WTC11 (cell line): Measurements from ENCODE around the gene APLN. TPM values are rescaled to one million over a fixed set of nuclear protein-coding genes. Genes with fewer than 3 reads are reported as not detected.

Experiments
- ATAC-seq: fragments of 200-7000 bp; cut with Tn5 transposase; 2 replicates; pipeline ENCODE4 v1.10.0; 2021; ENCODE audit warnings: mild to moderate bottlenecking, moderate library complexity
- CTCF ChIA-PET: fragments of 300-600 bp; sonication (Branson Sonifier 250); formaldehyde crosslinking; loops from one replicate; lab custom pipeline; 2021; ENCODE audit warnings: antibody characterized with exemption; lab: Charles Lee
- POLR2A ChIA-PET: fragments of 350-600 bp; sonication (Branson Sonifier 250); formaldehyde crosslinking; loops from one replicate; lab custom pipeline; 2021; ENCODE audit warnings: antibody characterized with exemption; lab: Charles Lee
- DNase-seq: peaks from one replicate; pipeline ENCODE4 v3.0.0; 2021; ENCODE audit warnings: low spot score
- H3K27ac Mint-ChIP-seq: 2 replicates; pipeline ENCODE4 v1.8.0; 2021; ENCODE audit warnings: mixed read lengths
- H3K27me3 Mint-ChIP-seq: 2 replicates; pipeline ENCODE4 v1.8.0; 2021; ENCODE audit warnings: low read depth, mild to moderate bottlenecking, moderate library complexity, mixed read lengths
- H3K36me3 Mint-ChIP-seq: 2 replicates; pipeline ENCODE4 v1.8.0; 2021; ENCODE audit warnings: mixed read lengths
- H3K4me1 Mint-ChIP-seq: 2 replicates; pipeline ENCODE4 v1.8.0; 2022; ENCODE audit warnings: mixed read lengths
- H3K4me3 Mint-ChIP-seq: 2 replicates; pipeline ENCODE4 v1.8.0; 2021; ENCODE audit warnings: mild to moderate bottlenecking, moderate library complexity, mixed read lengths
- H3K9me3 Mint-ChIP-seq: 2 replicates; pipeline ENCODE4 v1.8.0; 2021; ENCODE audit warnings: mixed read lengths
- CDX4 ChIP-seq: fragments of 250-450 bp; sonication (Bioruptor Pico); IDR thresholded peaks from 2 replicates; pipeline ENCODE4 v1.9.0; 2021; ENCODE audit warnings: moderate library complexity, mild to moderate bottlenecking, inconsistent platforms, borderline replicate concordance
- ESRRA ChIP-seq: sonication (generic); formaldehyde crosslinking; IDR thresholded peaks from 2 replicates; pipeline ENCODE4 v1.8.1; 2022; ENCODE audit warnings: mild to moderate bottlenecking, missing genetic modification reagents, borderline replicate concordance
- FOXP4 ChIP-seq: sonication (generic); formaldehyde crosslinking; IDR thresholded peaks from 2 replicates; pipeline ENCODE4 v1.8.0; 2022; ENCODE audit warnings: mild to moderate bottlenecking, missing genetic modification reagents
- HMGXB4 ChIP-seq: sonication (generic); formaldehyde crosslinking; IDR thresholded peaks from 2 replicates; pipeline ENCODE4 v1.8.1; 2023; ENCODE audit warnings: mild to moderate bottlenecking, moderate library complexity, missing genetic modification reagents
- MXD4 ChIP-seq: fragments of 250-450 bp; sonication (Bioruptor Pico); IDR thresholded peaks from 2 replicates; pipeline ENCODE4 v1.8.0; 2021; ENCODE audit warnings: mild to moderate bottlenecking, moderate library complexity, borderline replicate concordance
- MYBL2 ChIP-seq: sonication (generic); formaldehyde crosslinking; IDR thresholded peaks from 2 replicates; pipeline ENCODE4 v1.8.1; 2023; ENCODE audit warnings: mild to moderate bottlenecking, moderate library complexity, missing genetic modification reagents
- PRDM15 ChIP-seq: sonication (generic); formaldehyde crosslinking; IDR thresholded peaks from 2 replicates; pipeline ENCODE4 v1.8.0; 2022; ENCODE audit warnings: missing genetic modification reagents
- STAT6 ChIP-seq: sonication (generic); formaldehyde crosslinking; conservative IDR thresholded peaks from 2 replicates; pipeline ENCODE4 v1.8.1; 2023; ENCODE audit warnings: mild to moderate bottlenecking, low read depth, missing genetic modification reagents, moderate library complexity
- USF1 ChIP-seq: sonication (generic); formaldehyde crosslinking; IDR thresholded peaks from 2 replicates; pipeline ENCODE4 v1.8.0; 2022; ENCODE audit warnings: mild to moderate bottlenecking, missing genetic modification reagents
- USF2 ChIP-seq: sonication (generic); formaldehyde crosslinking; IDR thresholded peaks from 2 replicates; pipeline ENCODE4 v1.8.1; 2023; ENCODE audit warnings: mild to moderate bottlenecking, missing genetic modification reagents, moderate library complexity
- ZNF263 ChIP-seq: sonication (generic); formaldehyde crosslinking; IDR thresholded peaks from 2 replicates; pipeline ENCODE4 v1.8.1; 2022; ENCODE audit warnings: low read depth, mild to moderate bottlenecking, moderate library complexity, missing genetic modification reagents
- ZNF396 ChIP-seq: fragments of 250-450 bp; sonication (Bioruptor Pico); IDR thresholded peaks from 2 replicates; pipeline ENCODE4 v1.8.0; 2021; ENCODE audit warnings: mild to moderate bottlenecking, moderate library complexity, borderline replicate concordance
- ZNF423 ChIP-seq: fragments of 250-450 bp; sonication (Bioruptor Pico); IDR thresholded peaks from 2 replicates; pipeline ENCODE4 v2.1.2; 2022; ENCODE audit warnings: mild to moderate bottlenecking, moderate library complexity
- total RNA-seq: library from RNA; stranded (reverse); gene quantifications from 3 replicates; pipeline ENCODE4 v1.2.3, GENCODE V29; 2021

APLN gene
- total RNA-seq, 1 experiment from 2014 or later, result 4.2 TPM

GRCh38 chrX:129631849-129632248, 22.9 kb downstream of the APLN start (continued):
- TF ChIP-seq STAT6 (no peak), ZNF423 (CRISPR knock-in tag) (no peak), ZNF263 (no peak), HMGXB4 (CRISPR knock-in tag) (no peak), USF2 (no peak)
- TF ChIP-seq, all 79 proteins: peak for 0

GRCh38 chrX:129629837-129630236, 24.9 kb downstream of the APLN start:
- DNase-seq (no peak), ATAC-seq (no peak)
- CTCF ChIA-PET, result no interaction called here
- POLR2A ChIA-PET, result no interaction called here
- Mint-ChIP-seq H3K9me3 (no peaks in the 10 kb centered on the region), H3K27me3 (no peaks in the 10 kb centered on the region; the same call in 1 of the 2 replicates), H3K27ac (no peak overlapping the region), H3K4me1 (peaks cover 3% of the 10 kb centered on the region; the same call in 1 of the 2 replicates), H3K36me3 (no peaks in the 10 kb centered on the region), H3K4me3 (no peak overlapping the region)
- TF ChIP-seq ESRRA (CRISPR knock-in tag) (no peak), USF1 (no peak), CDX4 (no peak), ZNF396 (CRISPR knock-in tag) (no peak), MYBL2 (no peak), USF2 (no peak), FOXP4 (CRISPR knock-in tag) (no peak), PRDM15 (no peak), MXD4 (CRISPR knock-in tag) (no peak)
